Measurements from ENCODE around the gene UBE2D3.
A peak's percentile ranks its signal among the peaks of the same experiment; 100 is the strongest.

UBE2D3 gene

DNA sequence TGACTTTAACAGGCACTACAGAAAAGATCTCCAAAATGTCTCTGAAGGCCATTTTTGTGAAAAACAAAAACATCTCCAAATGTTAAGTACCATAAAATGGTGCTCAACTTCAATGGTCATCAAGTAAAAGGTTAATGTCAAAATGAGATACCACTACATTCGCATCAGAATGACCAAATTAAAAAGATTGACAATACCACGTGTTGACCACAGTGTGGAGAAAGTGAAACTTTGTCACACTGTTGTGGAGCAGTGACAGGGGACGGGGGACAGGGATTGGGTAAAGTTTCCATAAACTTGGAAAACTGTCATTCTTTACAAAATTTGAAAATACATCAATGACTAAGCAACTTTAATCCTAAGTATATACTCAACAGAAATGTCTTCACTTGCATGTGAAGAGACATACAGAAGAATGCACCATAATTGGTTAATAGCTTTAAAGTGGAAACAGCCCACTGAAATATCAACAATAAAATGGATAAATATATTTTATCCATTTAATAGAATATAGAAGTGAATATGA is 22.3 kb upstream of the UBE2D3 start:
- no peak overlapping the region for H3K4me3 ChIP-seq (ENCODE audit: low read length)
- TF ChIP-seq ZNF274 (IDR thresholded peaks at IDR 0.05; ENCODE audit: low read depth, low read length), result no peak

DNA sequence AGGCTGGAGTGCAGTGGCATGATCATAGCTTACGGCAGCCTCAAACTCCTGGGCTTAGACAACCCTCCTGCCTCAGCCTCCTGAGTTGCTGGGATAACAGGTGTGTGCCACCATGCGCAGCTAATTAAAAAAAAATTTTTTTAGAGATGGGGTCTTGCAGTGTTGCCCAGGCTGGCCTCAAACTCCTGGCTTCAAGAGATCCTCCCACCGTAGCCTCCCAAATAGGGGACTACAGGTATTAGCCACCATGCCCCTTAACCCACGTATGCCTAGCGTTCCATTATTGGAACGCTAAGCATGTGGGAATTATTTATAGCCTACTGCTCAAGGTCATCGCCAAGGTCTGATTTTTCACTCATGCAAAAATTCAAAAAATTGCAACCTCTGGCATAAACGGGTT is 20.3 kb upstream of the UBE2D3 start:
- no peak overlapping the region for H3K4me3 ChIP-seq (ENCODE audit: low read length)
- TF ChIP-seq ZNF274 (IDR thresholded peaks at IDR 0.05; ENCODE audit: low read depth, low read length), result no peak

DNA sequence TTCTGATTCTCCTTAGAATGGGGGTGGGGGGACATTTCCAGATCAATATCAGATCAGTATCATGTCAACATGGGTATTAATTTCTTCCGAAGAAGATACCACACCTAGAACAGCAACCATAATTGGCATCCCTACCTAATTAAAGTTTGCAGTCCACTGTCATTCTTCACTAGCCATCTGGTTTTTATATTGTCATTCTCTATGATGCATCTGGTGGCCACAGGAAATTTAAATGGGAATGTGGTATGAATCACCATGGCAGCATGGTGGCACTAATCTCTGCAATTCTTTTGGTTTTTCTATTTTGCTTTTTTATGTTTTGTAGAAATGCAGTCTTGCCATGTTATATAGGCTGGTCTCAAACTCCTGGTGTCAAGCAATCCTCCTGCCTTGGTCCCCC is 16.6 kb upstream of the UBE2D3 start:
- TF ChIP-seq ZNF274 (IDR thresholded peaks at IDR 0.05; ENCODE audit: low read depth, low read length), result no peak
- no peak overlapping the region for H3K4me3 ChIP-seq (ENCODE audit: low read length)

DNA sequence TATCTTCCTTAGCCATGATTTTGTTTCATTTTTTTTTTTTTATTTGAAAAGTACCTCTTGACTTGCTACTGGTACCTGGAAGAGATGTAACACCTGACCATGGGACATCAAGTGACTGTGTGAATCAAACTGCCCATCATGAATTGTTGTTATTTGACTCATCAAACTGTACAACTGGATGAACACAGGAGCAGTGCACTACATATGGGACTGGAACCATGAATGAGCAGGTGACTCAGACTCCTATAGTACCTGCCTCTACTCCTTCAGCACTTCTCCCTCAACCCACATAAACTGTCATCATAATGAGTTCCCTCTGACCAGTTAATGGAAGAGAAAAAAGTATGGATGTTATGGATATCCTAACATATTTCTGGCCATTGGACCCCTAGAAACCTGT is 15.9 kb upstream of the UBE2D3 start:
- no peak for TF ChIP-seq ZNF274 (IDR thresholded peaks at IDR 0.05; ENCODE audit: low read depth, low read length)
- no peak overlapping the region for H3K4me3 ChIP-seq (ENCODE audit: low read length)

DNA sequence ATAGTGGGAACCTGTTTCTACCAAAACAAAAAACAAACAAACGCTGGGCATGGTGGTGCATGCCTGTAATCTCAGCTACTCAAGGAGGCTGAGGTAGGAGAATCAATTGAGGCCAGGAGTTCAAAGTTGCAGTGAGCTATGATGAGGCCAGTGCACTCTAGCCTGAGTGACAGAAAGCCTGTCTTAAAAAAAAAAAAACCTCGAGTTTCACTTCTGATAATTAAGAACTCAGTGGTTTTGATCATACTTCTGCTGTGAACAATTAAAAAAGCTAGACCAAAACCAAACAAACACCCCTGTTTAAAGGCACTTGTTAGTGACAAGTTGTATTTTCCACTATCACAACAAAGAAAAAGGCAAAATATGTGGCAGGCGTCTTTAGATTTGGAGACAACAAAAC is 15.0 kb upstream of the UBE2D3 start:
- no peak for TF ChIP-seq ZNF274 (IDR thresholded peaks at IDR 0.05; ENCODE audit: low read depth, low read length)
- H3K4me3 ChIP-seq (ENCODE audit: low read length), result no peak overlapping the region

DNA sequence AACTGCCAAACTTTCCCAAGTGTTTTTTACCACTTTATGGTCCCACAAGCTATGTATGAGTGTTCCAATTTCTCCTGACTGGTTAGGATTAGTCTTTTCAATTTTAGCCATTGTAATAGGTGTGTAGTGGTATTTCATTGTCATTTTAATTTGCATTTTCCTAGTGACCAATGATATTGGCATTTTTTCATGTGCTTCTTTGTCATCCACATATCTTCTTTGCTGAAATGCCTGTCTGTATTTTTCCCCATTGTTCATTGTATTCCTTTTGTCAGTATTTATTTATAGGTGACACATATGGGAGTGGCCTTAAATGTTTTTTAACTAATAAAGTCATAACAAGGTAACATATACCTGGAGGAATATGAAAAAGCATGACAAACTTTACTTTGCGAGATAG is 9.2 kb upstream of the UBE2D3 start:
- H3K4me3 ChIP-seq (ENCODE audit: low read length), result no peak overlapping the region
- TF ChIP-seq ZNF274 (IDR thresholded peaks at IDR 0.05; ENCODE audit: low read depth, low read length), result no peak

DNA sequence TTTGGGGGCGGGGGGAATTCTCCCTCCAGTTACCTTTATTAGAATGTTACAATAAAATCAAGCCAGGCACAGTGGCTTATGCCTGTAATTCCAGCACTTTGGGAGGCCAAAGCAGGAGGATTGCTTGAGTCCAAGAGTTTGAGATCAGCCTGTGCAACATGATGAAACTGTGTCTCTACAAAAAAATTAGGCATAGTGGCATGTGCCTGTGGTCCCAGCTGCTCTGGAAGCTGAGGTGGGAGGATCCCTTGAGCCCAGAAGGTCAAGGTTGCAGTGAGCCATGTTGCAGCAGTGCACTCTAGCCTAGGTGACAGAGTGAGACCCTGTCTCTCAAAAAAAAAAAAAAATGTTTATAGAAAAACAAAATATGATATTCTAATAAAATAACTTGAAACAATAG is 5.3 kb upstream of the UBE2D3 start:
- no peak overlapping the region for H3K4me3 ChIP-seq (ENCODE audit: low read length)
- TF ChIP-seq ZNF274 (IDR thresholded peaks at IDR 0.05; ENCODE audit: low read depth, low read length), result no peak

DNA sequence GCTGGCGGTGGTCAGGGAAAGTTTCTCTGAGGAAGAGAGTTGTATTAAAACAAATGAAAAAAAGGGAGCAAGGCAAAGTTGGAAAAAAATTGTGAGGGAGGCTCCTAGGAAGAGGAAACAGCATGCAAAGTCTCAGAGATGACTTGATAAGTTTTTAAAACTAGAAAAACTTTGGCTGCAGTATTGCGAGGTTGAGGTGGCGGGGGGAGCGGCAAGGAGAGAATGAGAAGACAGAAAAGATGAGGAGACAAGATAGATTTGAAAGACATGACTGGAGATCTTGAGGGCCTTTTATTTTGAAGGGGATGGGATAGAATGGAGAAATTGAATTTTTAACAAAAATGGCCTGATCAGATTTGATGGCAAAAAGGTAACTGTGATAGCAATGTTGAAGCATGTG is 4.8 kb upstream of the UBE2D3 start:
- no peak for TF ChIP-seq ZNF274 (IDR thresholded peaks at IDR 0.05; ENCODE audit: low read depth, low read length)
- H3K4me3 ChIP-seq (ENCODE audit: low read length), result no peak overlapping the region

DNA sequence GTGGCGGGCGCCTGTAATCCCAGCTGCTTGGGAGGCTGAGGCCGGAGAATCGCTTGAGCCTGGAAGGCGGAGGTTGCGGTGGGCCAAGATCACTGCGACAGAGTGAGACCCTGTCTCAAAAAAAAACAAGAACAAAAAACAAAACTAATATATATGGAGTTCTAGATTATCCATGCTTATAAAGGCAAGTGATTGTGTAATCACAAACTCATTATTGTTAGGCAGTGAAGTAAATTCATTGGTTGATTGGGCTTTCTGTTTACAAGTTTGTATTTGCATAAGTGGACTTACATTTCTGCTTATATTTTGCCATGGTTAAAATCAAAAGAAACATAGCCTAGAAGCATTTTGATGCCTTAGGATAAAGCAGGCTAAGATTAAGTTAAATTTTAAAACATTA is 2.5 kb upstream of the UBE2D3 start:
- TF ChIP-seq ZNF274 (IDR thresholded peaks at IDR 0.05; ENCODE audit: low read depth, low read length), result no peak

DNA sequence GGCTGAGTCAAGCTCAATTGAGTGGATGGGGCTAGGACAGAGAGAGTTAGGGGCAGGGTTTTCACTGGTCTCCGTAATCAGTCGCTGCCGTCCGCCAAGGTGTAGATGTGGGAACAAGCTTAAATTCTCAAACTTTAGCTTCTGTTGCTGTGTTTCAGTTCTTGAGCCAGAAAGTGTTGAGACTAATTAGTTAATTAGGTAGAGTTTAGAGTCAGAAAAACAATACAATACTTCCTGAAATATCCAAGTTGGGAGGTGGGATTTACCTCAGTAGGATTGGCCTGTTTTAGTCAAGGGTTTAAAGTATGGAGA is 1.1 kb upstream of the UBE2D3 start:
- no peak for TF ChIP-seq ZNF274 (IDR thresholded peaks at IDR 0.05; ENCODE audit: low read depth, low read length)
- H3K4me3 ChIP-seq (ENCODE audit: low read length), result peak overlapping the region; percentile 61

More for the DNA sequence above, 2.5 kb upstream of the UBE2D3 start:
- no peak overlapping the region for H3K4me3 ChIP-seq (ENCODE audit: low read length)

DNA sequence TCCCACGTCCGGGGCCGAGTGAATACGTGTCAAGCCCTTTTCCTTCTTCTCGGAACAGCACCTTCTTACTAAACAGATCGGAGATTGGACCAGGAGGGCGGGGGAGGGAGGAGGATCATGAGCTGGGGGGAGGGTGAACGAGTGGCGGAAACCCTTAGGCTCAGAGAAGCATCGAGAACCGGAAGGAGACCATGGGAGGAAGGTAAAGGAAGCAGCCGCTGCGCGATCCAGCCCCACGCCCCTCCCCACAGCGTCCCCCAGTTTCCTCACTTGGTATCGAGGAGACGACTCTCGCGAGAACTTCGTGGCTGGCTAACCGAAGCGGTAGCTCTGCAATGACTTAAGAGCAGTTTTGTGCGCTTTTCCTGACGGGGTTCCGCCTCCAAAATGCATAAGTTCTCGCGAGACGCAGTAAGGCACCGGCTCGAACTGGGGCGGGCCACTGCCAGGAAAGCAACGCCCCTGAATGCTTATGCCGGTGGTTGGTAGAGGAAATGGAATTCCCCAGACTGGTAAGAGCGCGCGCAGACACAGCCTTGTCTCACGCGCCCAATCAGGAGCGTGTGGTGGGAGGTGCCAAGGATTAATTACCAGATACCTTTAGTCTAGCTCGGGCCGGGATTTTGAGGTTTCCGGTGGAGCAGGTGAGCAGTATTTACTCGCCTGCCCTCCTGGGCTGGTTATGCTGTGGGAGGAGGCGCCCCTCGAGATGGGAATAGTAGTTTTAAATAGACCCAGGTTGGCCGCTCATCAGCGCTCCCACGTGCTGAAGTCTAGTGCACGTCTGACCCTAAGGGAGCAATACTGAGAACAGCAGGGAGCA is 534 bp upstream of the UBE2D3 start:
- no peak for TF ChIP-seq ZNF274 (IDR thresholded peaks at IDR 0.05; ENCODE audit: low read depth, low read length)
- H3K4me3 ChIP-seq (ENCODE audit: low read length), result peak overlapping the region; percentile 100

DNA sequence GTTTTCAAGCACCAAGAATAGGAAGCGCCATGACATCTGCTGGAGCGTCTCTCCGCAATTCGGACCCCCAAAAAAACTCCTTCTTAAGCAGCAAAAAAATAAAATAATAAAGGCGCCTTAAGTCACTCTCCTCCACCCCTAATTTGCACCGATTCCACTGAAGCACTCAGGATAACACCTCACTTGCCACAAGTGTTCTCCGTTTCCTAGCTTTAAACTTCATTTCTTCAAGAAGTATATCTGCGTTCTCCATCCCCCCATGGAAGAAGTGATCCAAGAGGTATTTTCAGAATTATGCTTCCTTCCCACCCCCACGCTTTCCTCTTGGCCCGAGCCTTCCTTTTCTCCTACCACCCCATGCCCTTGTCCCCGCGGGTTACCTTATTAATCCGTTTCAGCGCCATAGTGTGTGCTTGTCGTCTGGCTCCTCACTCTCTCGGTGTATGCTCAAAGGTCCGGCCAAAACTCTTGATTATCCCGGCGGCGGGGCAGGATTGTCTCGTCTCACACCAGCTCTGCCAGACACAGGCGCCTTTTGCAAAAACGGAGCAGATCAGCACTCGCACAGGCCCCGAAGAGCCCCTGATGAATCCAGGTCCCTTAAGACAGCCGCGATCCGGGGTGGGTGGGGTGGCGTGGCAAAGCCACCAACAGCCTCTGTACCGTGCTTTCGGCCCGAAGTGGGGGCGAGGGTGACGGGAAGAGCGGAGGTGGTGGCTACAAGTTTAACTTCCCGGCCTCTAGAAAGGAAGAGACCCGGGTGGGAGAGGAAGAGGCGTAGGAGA is 1.1 kb downstream of the UBE2D3 start:
- TF ChIP-seq ZNF274 (IDR thresholded peaks at IDR 0.05; ENCODE audit: low read depth, low read length), result no peak
- H3K4me3 ChIP-seq (ENCODE audit: low read length), result peak overlapping the region; percentile 100

DNA sequence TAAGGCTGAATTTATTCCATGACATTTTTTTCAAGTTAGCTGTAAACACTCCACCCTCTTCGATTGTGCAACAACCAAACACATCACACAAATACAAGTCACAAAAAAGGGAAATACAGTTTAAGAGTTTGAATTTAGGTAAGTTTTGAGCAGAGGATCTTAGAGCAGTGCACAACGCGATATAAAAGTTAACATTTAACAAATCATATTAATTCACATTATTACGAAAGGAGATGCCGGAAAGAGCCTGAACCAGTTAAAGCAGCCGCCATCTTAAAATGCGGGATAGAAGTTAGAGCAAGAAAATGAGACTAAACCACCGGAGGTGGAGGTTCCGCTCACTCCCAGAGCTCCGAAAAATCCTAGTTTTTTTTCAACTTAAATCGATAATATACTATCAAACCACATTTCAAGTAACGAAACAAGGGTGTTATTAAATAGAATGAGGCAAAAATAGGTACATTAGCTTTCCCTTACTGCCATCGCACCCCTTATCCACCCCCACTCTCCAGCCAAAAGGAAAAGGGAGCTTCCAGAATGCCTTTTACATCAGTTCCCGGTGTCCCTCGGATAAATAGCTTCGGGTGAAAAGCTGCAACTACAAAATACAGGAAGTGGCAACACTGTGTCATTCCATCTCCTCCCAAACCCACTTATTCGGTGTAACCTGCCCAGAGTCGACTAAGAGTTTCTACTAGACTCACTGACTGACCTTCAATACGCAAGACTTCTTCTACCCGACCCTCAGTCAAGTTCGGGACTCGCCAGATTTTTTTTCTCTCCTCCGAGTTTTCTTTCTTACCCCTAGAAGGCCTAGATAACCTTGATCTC is 1.9 kb downstream of the UBE2D3 start:
- H3K4me3 ChIP-seq (ENCODE audit: low read length), result peak overlapping the region; percentile 100
- TF ChIP-seq ZNF274 (IDR thresholded peaks at IDR 0.05; ENCODE audit: low read depth, low read length), result no peak

DNA sequence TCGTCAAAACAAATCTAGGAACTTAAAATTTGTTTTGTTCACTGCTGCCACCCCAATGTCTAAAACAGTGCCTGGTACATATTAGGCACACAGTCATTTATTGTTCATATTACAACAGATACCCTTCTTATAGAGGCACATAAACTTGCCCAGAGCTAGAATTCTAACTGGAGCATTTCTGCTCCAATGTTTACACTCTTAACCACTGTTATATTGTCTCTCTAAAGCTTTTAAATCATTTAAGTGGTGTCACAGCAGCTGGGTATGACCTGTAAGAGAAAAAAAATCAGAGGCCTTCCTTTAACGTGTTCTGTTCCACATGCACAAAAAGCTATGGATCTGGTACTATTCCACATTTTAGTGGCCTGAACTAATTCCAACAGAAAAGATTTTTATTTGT is 3.0 kb downstream of the UBE2D3 start:
- peak overlapping the region; percentile 100; the same call in 1 of the 2 replicates for H3K4me3 ChIP-seq (ENCODE audit: low read length)

More for the DNA sequence above, 3.0 kb downstream of the UBE2D3 start:
- TF ChIP-seq ZNF274 (IDR thresholded peaks at IDR 0.05; ENCODE audit: low read depth, low read length), result no peak
